Neutrophil (primary cell): ENCODE measurements around the gene TRPM1.

Experiments used
- H3K27ac ChIP-seq: fragments of 200-600 bp; sonication (generic); 2 replicates; pipeline ENCODE4 v1.5.1; 2016; ENCODE audit warnings: mild to moderate bottlenecking, moderate library complexity
- H3K27me3 ChIP-seq: fragments of 200-600 bp; sonication (generic); 2 replicates; pipeline ENCODE4 v1.6.0; 2016; ENCODE audit warnings: mild to moderate bottlenecking
- H3K36me3 ChIP-seq: fragments of 200-600 bp; sonication (generic); 2 replicates; pipeline ENCODE4 v1.5.1; 2017
- H3K4me1 ChIP-seq, 2 experiments: fragments of 200-600 bp in 1 of 2; sonication (generic) in 1 of 2; 1 replicate in 1 of 2; 2 replicates in 1 of 2; pipeline versions ENCODE4 v1.5.1 to v1.6.1; 2013 to 2016; ENCODE audit warnings: low read depth in 1 of 2, low read length in 1 of 2, mild to moderate bottlenecking in 1 of 2, moderate library complexity in 1 of 2; ENCODE audit not compliant: control insufficient read depth in 1 of 2, insufficient read depth in 1 of 2
- H3K4me3 ChIP-seq, 2 experiments: fragments of 200-600 bp in 1 of 2; sonication (generic) in 1 of 2; 1 replicate in 1 of 2; 2 replicates in 1 of 2; pipeline ENCODE4 v1.5.1; 2013 to 2016; ENCODE audit warnings: low read depth in 1 of 2, low read length in 1 of 2, mild to moderate bottlenecking in 1 of 2, moderate library complexity in 1 of 2
- H3K9me3 ChIP-seq: fragments of 200-600 bp; sonication (generic); 2 replicates; pipeline ENCODE4 v1.5.1; 2016
- CTCF ChIP-seq: fragments of 200-600 bp; sonication (generic); IDR thresholded peaks from 2 replicates; pipeline ENCODE4 v1.5.1; 2016; ENCODE audit warnings: antibody characterized with exemption

TRPM1 gene

GRCh38 chr15:31077941-31078340 lies 23.6 kb downstream of the TRPM1 start:
- Histone ChIP-seq H3K4me1 (peaks cover 0 to 5% of the 10 kb centered on the region in 2 experiments), H3K27ac (no peak overlapping the region), H3K9me3 (no peaks in the 10 kb centered on the region), H3K36me3 (no peaks in the 10 kb centered on the region), H3K4me3 (no peak overlapping the region), H3K27me3 (peaks cover 14% of the 10 kb centered on the region)
- TF ChIP-seq CTCF, result no peak

DNA sequence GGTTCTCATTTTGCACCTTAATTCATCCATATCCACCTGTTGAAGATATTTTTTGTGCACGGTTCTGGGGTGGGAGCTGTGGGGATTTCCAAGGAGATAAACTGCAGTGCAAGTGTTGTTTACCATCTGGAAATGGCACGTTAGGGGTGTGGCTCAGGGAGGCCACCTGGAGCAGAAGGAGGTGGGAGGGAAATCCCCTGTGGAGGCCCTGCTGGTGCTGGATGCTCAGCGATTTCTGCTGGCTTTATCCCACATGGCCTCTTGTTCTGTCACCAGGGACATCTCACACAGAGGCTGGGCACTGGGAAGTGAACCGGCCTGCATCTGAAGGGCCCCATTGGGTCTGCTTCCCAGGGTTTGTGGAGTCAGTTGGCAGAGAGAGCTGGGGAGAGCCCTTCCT lies 24.3 kb downstream of the TRPM1 start:
- no peak overlapping the region for H3K27ac ChIP-seq
- H3K27me3 ChIP-seq, result peaks cover 11% of the 10 kb centered on the region
- TF ChIP-seq CTCF, result no peak
- no peaks in the 10 kb centered on the region for H3K9me3 ChIP-seq
- no peaks in the 10 kb centered on the region for H3K36me3 ChIP-seq
- H3K4me3 ChIP-seq, result no peak overlapping the region
- H3K4me1 ChIP-seq, result peaks cover 0 to 5% of the 10 kb centered on the region in 2 experiments

GRCh38 chr15:31074321-31074720 lies 27.2 kb downstream of the TRPM1 start:
- Histone ChIP-seq H3K4me1 (no peaks in the 10 kb centered on the region), H3K27ac (no peak overlapping the region), H3K36me3 (no peaks in the 10 kb centered on the region), H3K4me3 (no peak overlapping the region), H3K27me3 (no peaks in the 10 kb centered on the region), H3K9me3 (no peaks in the 10 kb centered on the region)
- no peak for TF ChIP-seq CTCF

DNA sequence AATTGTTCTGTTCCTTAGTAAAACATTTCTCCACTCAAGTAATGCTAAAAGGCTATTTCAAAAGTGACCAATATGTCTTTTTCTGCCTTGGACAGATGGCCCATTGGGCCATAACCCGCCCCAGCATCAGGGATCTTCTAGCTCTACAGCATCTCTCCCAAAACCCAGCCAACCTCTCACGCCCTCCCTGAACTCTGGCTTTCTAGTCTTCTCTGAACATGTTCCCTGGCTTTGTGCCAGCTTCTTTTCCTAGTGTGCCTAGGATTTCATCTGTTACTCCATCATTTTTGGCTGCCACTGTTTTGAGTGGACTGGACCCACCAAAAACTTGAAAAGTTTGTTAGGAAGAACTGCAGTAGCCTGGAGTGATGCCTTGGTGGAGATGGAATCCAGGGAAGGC lies 30.7 kb downstream of the TRPM1 start:
- H3K27me3 ChIP-seq, result no peaks in the 10 kb centered on the region
- TF ChIP-seq CTCF, result no peak
- H3K4me3 ChIP-seq, result no peak overlapping the region
- H3K4me1 ChIP-seq, result no peaks in the 10 kb centered on the region
- no peaks in the 10 kb centered on the region for H3K9me3 ChIP-seq
- H3K36me3 ChIP-seq, result no peaks in the 10 kb centered on the region
- H3K27ac ChIP-seq, result no peak overlapping the region

DNA sequence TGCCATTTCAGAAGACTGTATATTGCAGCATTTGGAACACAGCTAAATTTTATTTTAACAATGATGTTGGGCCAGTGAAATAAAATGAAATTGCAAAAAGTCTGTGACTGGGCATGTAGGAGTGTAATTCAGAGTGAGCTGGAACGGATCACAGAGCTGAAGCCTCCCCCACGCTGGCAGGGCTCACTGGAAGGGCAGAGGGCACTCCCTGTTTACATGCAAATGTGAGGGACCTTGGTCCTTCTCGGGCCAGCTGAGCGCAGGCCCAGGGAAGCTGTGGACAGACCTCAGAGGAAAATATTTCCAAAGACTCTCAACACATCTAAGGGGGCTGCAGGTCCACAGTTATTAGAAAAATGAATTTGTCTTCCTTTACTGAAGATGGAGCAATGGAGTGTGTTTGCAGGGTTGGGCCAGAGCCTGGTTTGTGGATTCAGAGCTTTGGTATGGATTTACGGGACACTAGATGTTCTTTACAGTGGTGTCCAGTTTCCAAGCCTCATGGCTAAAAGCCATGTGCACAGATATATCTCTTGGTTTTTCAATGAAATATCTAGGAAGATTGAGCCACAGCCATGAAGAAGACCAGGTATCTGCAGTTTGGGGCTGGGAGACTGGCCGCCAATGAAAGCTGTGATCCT lies 32.0 kb downstream of the TRPM1 start:
- no peak for TF ChIP-seq CTCF
- H3K36me3 ChIP-seq, result no peaks in the 10 kb centered on the region
- H3K4me1 ChIP-seq, result no peaks in the 10 kb centered on the region
- H3K27me3 ChIP-seq, result no peaks in the 10 kb centered on the region
- H3K4me3 ChIP-seq, result no peak overlapping the region
- H3K9me3 ChIP-seq, result no peaks in the 10 kb centered on the region
- H3K27ac ChIP-seq, result no peak overlapping the region
